ENCODE data around the gene PRCP. TPM values are rescaled to one million over a fixed set of nuclear protein-coding genes. Genes with fewer than 3 reads are reported as not detected.

PRCP gene
- total RNA-seq, 2 experiments from 2014 or later: 21.8 to 29.9 TPM

DNA sequence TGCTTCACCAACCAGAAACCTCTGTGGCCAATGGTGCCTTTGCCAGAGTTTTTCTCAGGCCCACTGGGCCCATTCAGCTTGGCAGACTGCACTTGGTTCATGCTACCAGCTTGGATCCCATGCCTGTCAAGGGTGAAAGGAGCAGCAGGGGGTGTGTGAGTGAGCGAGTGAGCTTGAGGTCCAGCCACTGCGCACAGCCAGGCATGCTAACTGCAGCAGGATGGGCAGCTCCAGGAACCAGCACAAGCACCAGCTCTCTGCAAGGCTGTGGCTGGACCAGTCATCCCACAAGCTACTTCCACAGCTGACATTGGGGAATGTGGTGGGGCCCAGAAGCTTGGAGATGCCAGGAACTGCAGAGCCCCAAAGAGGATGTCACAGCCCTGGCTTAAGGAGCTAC is 42.1 kb upstream of the PRCP start:
- Mint-ChIP-seq H3K36me3 (ENCODE audit: low read depth) (peaks cover 2% of the 10 kb centered on the region), H3K9me3 (peaks cover 15% of the 10 kb centered on the region), H3K4me1 (ENCODE audit: low read depth) (peaks cover 16% of the 10 kb centered on the region), H3K27ac (no peak overlapping the region), H3K27me3 (no peaks in the 10 kb centered on the region), H3K4me3 (no peak overlapping the region)
- ATAC-seq: no peak
- CTCF ChIA-PET: interaction anchor here (0.9 kb wide), 1 partner anchor 17 kb away, joined by 3 read pairs; no protein-coding TSS in a partner anchor
- TF ChIP-seq, protein P1, sequence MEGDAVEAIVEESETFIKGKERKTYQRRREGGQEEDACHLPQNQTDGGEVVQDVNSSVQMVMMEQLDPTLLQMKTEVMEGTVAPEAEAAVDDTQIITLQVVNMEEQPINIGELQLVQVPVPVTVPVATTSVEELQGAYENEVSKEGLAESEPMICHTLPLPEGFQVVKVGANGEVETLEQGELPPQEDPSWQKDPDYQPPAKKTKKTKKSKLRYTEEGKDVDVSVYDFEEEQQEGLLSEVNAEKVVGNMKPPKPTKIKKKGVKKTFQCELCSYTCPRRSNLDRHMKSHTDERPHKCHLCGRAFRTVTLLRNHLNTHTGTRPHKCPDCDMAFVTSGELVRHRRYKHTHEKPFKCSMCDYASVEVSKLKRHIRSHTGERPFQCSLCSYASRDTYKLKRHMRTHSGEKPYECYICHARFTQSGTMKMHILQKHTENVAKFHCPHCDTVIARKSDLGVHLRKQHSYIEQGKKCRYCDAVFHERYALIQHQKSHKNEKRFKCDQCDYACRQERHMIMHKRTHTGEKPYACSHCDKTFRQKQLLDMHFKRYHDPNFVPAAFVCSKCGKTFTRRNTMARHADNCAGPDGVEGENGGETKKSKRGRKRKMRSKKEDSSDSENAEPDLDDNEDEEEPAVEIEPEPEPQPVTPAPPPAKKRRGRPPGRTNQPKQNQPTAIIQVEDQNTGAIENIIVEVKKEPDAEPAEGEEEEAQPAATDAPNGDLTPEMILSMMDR (IDR thresholded peaks at IDR 0.05): no peak
- POLR2A ChIA-PET: interaction anchor here (0.5 to 1.2 kb wide), 2 partner anchors 43 to 108 kb away, joined by 4 read pairs; no protein-coding TSS in a partner anchor
- intact Hi-C loops (cut with micrococcal nuclease): no loop called here
- DNase-seq: no peak

DNA sequence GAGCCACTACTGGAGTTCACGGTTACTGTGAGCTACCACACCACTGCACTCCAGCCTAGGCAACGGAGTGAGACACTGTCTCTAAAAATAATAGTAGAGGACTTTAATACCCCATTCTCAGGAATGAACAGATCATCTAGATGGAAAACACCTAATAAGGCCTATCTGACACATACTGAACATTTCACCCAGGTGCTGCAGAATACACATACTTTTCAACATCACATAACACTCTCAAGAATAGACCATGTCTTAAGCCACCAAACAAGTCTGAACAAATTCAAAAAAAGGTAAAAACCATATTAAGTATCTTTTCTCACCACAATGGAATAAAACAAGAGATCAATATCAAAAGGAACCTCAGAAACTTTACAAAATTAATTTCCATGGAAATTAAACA is 39.2 kb upstream of the PRCP start:
- ATAC-seq: no peak
- H3K4me1 Mint-ChIP-seq (ENCODE audit: low read depth): peaks cover 3% of the 10 kb centered on the region
- no peak for DNase-seq
- peaks cover 16% of the 10 kb centered on the region for H3K36me3 Mint-ChIP-seq (ENCODE audit: low read depth)
- intact Hi-C loops (cut with micrococcal nuclease): no loop called here
- ChIA-PET CTCF (interaction anchor here (1.2 to 1.5 kb wide), 3 partner anchors 9 to 19 kb away, joined by 3 to 6 read pairs (median 5); no protein-coding TSS in a partner anchor), POLR2A (interaction anchor here (0.8 kb wide), 1 partner anchor 38 kb away, joined by 3 read pairs; the partner anchor contains the start of gene DDIAS)
- no peaks in the 10 kb centered on the region for H3K27me3 Mint-ChIP-seq
- peaks cover 10% of the 10 kb centered on the region for H3K9me3 Mint-ChIP-seq
- TF ChIP-seq, protein P1 (IDR thresholded peaks at IDR 0.05): no peak
- H3K27ac Mint-ChIP-seq: no peak overlapping the region
- H3K4me3 Mint-ChIP-seq: no peak overlapping the region

- CTCF ChIA-PET: no interaction called here
- POLR2A ChIA-PET: interaction anchor here (0.9 kb wide), 1 partner anchor 11 kb away, joined by 3 read pairs; no protein-coding TSS in a partner anchor
Observed at GRCh38 chr11:82937554-82937953, 37.3 kb upstream of the PRCP start.

GRCh38 chr11:82936261-82936660 is 36.0 kb upstream of the PRCP start:
- no peak overlapping the region for H3K4me3 Mint-ChIP-seq
- ChIA-PET CTCF (interaction anchor here (1.1 kb wide), 1 partner anchor 10 kb away, joined by 4 read pairs; no protein-coding TSS in a partner anchor), POLR2A (no interaction called here)
- TF ChIP-seq, protein P1 (IDR thresholded peaks at IDR 0.05): no peak
- no peaks in the 10 kb centered on the region for H3K27me3 Mint-ChIP-seq
- H3K27ac Mint-ChIP-seq: no peak overlapping the region
- peaks cover 5% of the 10 kb centered on the region for H3K9me3 Mint-ChIP-seq
- intact Hi-C loops (cut with micrococcal nuclease): no loop called here
- DNase-seq (no peak), ATAC-seq (no peak)
- H3K4me1 Mint-ChIP-seq (ENCODE audit: low read depth): peaks cover 23% of the 10 kb centered on the region
- H3K36me3 Mint-ChIP-seq (ENCODE audit: low read depth): peaks cover 46% of the 10 kb centered on the region

More at GRCh38 chr11:82937554-82937953, 37.3 kb upstream of the PRCP start:
- H3K4me1 Mint-ChIP-seq (ENCODE audit: low read depth): peaks cover 11% of the 10 kb centered on the region
- H3K4me3 Mint-ChIP-seq: no peak overlapping the region
- TF ChIP-seq, protein P1 (IDR thresholded peaks at IDR 0.05): no peak
- H3K9me3 Mint-ChIP-seq: peaks cover 8% of the 10 kb centered on the region
- intact Hi-C loops (cut with micrococcal nuclease): no loop called here
- no peak for DNase-seq
- no peaks in the 10 kb centered on the region for H3K27me3 Mint-ChIP-seq
- no peak overlapping the region for H3K27ac Mint-ChIP-seq
- H3K36me3 Mint-ChIP-seq (ENCODE audit: low read depth): peaks cover 34% of the 10 kb centered on the region
- ATAC-seq: no peak

DNA sequence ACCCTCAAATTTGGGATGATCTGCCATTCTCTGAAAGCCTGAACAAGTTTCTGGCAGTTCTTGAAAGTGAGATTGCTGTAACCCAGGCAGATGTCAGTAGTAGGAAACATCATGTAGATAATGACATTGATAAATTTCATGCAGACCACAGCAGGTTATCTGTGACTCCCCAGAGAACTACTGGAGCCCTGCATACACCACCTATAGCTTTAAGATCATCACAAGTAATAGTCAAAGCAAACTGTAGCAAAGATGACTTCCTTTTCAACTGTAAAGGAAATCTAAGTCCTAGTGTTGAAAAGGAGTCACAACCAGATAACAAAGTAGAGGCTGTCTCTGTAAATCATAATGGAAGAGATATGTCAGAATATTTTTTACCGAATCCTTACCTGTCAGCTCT is 32.3 kb upstream of the PRCP start:
- Mint-ChIP-seq H3K9me3 (no peaks in the 10 kb centered on the region), H3K36me3 (ENCODE audit: low read depth) (peaks cover 63% of the 10 kb centered on the region), H3K27ac (no peak overlapping the region), H3K4me1 (ENCODE audit: low read depth) (peaks cover 35% of the 10 kb centered on the region), H3K4me3 (no peak overlapping the region), H3K27me3 (no peaks in the 10 kb centered on the region)
- DNase-seq: no peak
- intact Hi-C loops (cut with micrococcal nuclease): no loop called here
- TF ChIP-seq, protein P1 (IDR thresholded peaks at IDR 0.05): no peak
- ATAC-seq: no peak
- CTCF ChIA-PET: interaction anchor here (1.0 to 1.1 kb wide), 2 partner anchors 12 to 65 kb away, joined by 3 read pairs; no protein-coding TSS in a partner anchor
- POLR2A ChIA-PET: no interaction called here

All from activated CD8-positive, alpha-beta T cell treated with anti-CD3 and anti-CD28 coated beads for 36 hours (primary cell).